GM18909 (cell line): ENCODE data around the gene LATS2.

Source experiments
- ATAC-seq: cut with Tn5 transposase; IDR thresholded peaks from one replicate; pipeline ENCODE4 v1.9.1; 2021; ENCODE audit warnings: mild to moderate bottlenecking; ENCODE audit not compliant: unreplicated experiment, poor library complexity

Gene LATS2

DNA sequence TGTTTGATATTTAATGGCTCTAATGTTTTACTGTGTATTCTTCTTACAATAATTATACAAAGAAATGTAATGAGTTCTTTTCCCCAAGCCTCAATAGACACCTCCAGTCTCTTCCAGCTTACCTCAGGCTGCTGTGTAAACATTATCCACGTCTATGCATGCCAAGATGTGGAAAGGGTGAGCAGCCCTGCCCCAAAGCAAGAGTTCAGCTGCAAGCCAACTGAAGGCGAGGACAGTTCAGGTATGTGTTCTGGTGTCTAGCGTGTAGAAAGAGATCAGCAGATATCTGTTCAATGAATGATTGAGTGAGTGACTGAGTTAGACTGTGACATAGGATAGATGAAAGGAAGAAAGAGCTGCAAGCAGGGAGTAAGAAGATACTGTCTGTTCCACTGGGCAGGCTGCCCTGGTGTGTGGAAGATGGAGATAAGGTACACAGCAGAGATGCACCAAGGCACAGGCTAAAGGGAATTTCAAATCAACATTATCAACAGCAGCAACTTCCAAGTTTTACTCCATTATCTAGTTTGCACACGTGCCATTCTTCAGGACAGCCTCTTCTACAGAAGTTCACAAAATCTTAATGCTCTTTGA is 66.0 kb downstream of the LATS2 start:
- ATAC-seq = no peak

DNA sequence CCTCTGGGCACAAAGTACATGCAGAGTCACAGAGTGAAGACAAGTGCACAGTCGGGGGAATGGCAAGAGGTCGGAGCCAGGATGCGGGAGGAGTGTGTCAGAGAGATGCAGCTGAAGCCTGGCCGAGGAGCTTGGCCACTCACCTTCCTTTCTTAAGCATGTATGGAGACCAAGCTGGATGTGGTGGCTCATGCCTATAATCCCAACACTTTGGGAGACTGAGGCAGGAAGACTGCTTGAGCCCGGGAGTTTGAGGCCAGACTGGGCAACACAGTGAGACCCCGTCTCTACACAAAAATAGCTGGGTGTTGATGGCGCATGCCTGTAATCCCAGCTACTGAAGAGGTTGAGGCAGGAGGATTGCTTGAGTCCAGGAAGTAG is 67.0 kb downstream of the LATS2 start:
- ATAC-seq = no peak

DNA sequence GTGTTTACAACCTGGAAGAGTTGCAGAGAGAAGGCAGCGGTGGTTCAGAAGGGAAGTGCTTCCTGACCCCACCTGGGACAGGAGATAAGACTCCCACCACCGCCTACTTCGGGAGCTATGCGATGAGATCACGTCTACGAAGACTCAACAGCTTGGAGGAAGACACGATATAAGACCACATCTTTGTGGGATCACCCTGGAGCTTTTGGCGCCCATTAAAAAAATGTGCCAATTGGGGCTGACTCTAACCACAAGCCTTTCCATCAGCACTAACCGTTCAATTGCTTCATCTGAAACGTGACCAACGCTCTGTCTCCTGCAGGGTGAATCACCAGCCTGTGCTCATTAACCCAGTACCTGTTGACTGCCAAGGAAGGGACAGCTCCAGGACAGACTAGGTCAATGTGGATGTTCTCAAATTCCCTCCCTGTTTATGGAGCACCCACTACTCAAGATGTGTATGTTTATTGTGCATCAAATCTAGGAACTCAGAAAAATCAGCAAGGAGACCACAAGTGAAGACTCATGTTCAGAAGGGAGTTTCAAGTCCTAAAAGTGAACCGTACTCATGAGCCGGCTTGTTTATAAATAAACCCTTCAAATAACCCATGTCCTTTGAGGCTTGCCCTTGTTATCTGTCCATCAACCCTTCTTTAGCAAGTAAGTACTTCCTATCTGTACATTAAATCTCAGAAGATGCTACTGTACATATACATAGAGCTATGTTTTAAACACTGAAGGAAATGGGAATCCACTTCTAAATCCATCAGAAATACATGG is 67.5 kb downstream of the LATS2 start:
- ATAC-seq = no peak

DNA sequence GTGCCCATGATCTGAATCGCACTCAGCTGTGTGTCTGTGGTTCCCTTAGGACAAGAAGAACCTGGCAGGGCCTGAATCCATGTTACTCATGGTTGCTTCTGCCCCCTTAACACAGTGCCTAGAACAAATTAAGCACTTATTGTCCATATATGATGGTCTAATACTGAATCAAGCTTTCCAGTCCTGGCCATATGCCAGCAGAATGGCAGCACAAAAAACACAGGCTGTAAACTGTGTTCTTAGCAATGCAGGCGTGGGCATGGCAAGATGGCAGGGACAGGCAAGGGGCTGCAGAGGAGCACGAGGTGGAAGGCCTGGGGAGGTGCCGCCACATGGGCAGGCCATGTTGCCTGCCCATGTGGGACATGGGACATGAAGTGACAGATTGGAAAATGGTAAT is 68.2 kb downstream of the LATS2 start:
- ATAC-seq = no peak

GRCh38 chr13:20991741-20992520 is 69.5 kb downstream of the LATS2 start:
- no peak for ATAC-seq

GRCh38 chr13:20990910-20991525 is 70.4 kb downstream of the LATS2 start:
- ATAC-seq = no peak

DNA sequence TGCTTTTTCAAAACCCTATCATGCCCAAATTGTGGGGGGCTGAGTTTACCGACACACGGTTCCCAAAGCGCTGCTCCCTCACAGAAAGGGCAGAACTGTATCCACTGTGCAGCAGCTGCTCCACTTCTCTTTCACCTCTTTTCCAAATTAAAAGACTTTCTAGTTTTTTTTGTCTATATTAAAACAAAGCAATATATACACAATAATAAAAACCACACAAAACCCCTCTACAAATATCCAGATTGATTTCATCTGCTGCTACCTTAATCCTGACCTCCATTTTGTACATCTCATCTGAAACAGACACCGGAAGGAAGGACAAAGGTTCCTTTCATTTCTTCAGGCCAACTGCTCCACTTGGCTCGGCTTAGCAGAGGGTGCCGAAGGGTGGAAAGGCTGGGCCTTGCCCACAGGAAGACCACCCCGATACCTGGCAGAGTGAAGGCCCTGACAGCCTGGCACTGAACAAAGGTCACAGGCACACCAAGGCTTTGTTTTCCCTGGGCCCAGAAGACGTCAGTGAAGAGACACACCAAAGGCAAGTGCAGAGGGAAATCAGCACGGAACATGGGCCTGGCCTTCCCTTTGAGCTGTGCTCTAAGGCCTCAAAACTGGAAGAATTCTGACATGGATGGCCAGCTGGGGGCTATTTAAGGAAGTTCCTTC is 71.6 kb downstream of the LATS2 start:
- ATAC-seq = no peak

- ATAC-seq = no peak
Observed at GRCh38 chr13:20988909-20989655, 72.3 kb downstream of the LATS2 start.

- no peak for ATAC-seq
Observed at GRCh38 chr13:20988033-20988908, 73.1 kb downstream of the LATS2 start.

DNA sequence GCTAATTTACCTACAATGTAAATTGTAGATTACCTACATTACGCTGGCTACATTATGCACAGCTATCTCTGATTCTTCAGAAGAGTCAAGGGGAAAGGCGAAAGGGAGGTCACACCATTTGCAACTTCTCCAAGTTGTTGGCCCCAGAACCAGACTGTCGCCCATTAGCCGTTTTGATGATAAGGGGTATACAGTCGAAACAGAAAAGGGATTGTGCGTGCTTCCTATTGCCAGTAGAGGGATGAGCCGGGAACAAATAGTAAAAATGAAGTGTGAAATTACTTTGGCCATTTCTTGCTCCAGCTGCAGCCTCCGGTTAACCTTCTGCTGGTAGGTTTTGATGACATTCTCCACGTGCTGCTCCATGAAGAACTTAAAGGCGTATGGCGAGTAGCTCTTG is 73.8 kb downstream of the LATS2 start:
- no peak for ATAC-seq

DNA sequence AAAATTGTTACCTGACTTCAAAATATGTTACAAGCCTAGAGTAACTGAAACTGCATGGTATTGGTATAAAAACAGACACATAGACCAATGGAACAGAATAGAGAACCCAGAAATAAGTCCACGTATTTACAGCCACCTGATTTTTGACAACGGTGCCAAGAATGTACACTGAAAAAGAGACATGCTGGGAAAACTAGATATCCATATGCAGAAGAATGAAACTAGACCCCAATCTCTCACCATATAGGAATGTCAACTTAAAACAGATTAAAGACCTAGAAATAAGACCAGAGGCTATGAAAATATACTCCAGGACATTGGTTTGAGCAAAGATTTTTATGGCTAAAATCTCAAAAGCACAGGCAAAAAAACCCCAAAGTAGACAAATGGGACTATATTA is 76.5 kb downstream of the LATS2 start:
- no peak for ATAC-seq

DNA sequence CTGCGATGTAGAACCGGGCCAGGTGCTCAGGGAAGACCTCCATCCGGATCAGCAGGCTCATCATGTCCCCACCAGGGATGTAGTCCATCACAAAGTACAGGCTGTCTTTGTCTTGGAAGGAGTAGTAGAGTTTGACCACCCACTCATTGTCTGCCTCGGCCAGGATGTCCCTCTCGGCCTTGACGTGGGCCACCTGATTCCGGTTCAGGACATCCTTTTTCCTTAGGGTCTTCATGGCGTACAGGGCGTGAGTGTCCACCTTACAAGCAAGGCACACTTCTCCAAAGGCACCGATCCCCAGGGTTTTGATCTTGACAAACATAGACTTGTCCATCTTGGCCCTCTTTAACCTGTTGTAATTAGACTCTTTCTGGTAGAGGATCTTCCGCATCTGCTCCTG is 78.0 kb downstream of the LATS2 start:
- no peak for ATAC-seq

GRCh38 chr13:20981370-20982095 is 79.9 kb downstream of the LATS2 start:
- ATAC-seq = no peak

- ATAC-seq = no peak
Observed at GRCh38 chr13:20980899-20981298, 80.5 kb downstream of the LATS2 start.

- no peak for ATAC-seq
Observed at GRCh38 chr13:20980430-20980829, 81.0 kb downstream of the LATS2 start.

GRCh38 chr13:20977394-20977793 is 84.0 kb downstream of the LATS2 start:
- ATAC-seq = no peak

GRCh38 chr13:20974981-20975585 is 86.3 kb downstream of the LATS2 start:
- ATAC-seq = no peak
